Bronchial epithelial cell (primary cell): ENCODE data around the gene TMEM233. TPM values are rescaled to one million over a fixed set of nuclear protein-coding genes. Genes with fewer than 3 reads are reported as not detected.

Experiments used
- DNase-seq: peaks from one replicate; pipeline ENCODE4 v3.0.0-alpha.2; 2010; ENCODE audit warnings: low read depth
- FAIRE-seq: peaks from 2 replicates; lab custom pipeline; 2011; peaks lifted over from hg19 to GRCh38; lab: Jason Lieb, UNC
- H3K27me3 ChIP-seq: 2 replicates; pipeline ENCODE4 v1.5.1; 2011; ENCODE audit warnings: low read length; ENCODE audit not compliant: control insufficient read depth, insufficient read depth
- H3K36me3 ChIP-seq: 2 replicates; pipeline ENCODE4 v1.5.1; 2011; ENCODE audit warnings: low read length; ENCODE audit not compliant: control insufficient read depth, insufficient read depth
- H3K4me3 ChIP-seq: 2 replicates; pipeline ENCODE4 v1.5.1; 2011; ENCODE audit warnings: mild to moderate bottlenecking, low read depth, low read length, control low read depth
- CTCF ChIP-seq: IDR thresholded peaks from 2 replicates; pipeline ENCODE4 v1.5.1; 2011; ENCODE audit warnings: mild to moderate bottlenecking, moderate library complexity, low read length, control low read depth, inconsistent platforms; ENCODE audit not compliant: insufficient read depth, severe bottlenecking
- total RNA-seq: library from RNA; depleted of rRNA; stranded (reverse); fragments of >200 nt; gene quantifications from 2 replicates; pipeline ENCODE4 v1.2.1, GENCODE V29; 2014

Gene TMEM233
- total RNA-seq, 1 donor from 2014 or later, result not detected

DNA sequence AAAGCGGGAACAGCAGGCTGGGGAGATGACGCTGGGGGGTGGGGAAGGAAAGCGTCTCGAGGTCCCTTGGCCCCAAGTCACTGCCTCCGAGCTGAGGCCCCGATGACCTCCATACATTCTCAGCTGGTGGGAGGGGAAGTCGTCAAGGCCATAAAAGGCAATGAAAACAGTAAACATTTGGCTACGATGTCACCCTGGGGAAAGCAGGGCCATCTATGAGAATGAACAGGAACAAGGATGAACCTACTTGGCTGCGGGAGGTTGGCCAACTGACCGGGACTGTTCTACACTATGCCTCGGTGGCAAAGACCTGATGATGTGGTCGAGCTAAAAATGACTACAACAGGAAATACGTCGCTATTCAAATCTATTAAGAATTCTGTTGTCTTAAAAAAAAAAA is 93.8 kb downstream of the TMEM233 start:
- H3K36me3 ChIP-seq, result no peaks in the 10 kb centered on the region
- FAIRE-seq, result no peak

GRCh38 chr12:119687879-119688278 is 94.3 kb downstream of the TMEM233 start:
- no peaks in the 10 kb centered on the region for H3K27me3 ChIP-seq
- DNase-seq (no peak), FAIRE-seq (no peak)
- TF ChIP-seq CTCF, result no peak
- no peak overlapping the region for H3K4me3 ChIP-seq
- H3K36me3 ChIP-seq, result no peaks in the 10 kb centered on the region

More for the DNA sequence above, 93.8 kb downstream of the TMEM233 start:
- Histone ChIP-seq H3K4me3 (no peak overlapping the region), H3K27me3 (no peaks in the 10 kb centered on the region)
- no peak for TF ChIP-seq CTCF
- DNase-seq, result no peak

DNA sequence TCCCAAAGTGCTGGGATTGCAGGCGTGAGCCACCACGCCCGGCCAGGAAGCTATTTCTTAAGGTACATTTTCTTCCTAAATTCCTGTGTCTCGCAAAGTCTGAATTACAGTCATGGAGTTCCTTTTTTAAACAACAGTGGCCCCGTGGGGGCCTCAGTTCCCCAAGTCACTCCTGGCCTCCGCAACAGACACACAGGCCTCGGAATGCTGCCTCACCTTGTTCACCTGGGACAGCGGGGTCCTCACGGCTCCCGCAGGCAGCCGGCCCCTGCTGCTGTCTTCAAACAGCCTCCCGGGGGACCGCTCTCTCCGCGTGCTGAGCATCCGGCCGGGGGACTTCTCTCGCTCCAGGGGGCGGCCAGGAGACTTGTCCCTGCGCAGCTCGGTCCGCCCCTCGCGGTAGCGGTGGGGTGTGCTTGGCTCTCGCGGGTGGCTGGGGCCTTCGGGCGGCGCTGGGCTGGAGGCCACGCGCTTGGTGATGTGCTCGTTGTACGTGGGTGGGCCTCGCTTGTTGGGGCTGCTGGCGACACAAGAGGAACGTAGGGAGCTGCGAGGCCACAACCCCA is 96.4 kb downstream of the TMEM233 start:
- no peak for TF ChIP-seq CTCF
- FAIRE-seq (no peak), DNase-seq (no peak)
- Histone ChIP-seq H3K4me3 (no peak overlapping the region), H3K36me3 (no peaks in the 10 kb centered on the region), H3K27me3 (no peaks in the 10 kb centered on the region)

DNA sequence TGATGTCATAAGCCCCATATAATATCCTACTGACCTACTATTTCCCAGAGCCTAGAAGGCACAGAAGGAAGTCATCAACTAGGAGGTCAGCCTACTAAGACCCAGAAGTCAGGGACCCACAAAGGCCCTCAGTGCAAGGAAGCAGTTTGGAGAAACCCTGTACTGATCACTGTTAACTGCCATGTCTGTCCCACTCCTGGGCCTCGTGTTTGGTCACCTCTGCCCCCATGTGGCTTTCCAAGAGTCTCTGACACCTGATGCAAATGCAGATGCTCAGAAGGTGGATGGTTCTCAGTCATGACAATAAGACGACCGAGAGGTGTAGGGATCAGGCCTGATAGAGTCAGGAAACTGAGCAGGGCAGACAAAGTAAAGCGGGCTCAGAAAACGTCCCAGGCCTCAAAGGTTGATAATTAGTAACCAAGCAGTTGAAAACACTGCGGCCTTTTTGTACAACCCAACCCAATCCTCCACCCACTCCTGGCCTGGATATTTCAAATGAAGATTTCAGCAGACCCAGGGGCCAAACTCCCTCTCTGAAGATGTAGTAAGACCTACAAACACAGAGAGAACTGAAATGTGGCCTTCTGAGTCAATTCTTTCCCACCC is 97.7 kb downstream of the TMEM233 start:
- H3K27me3 ChIP-seq, result no peaks in the 10 kb centered on the region
- no peak for TF ChIP-seq CTCF
- no peak overlapping the region for H3K4me3 ChIP-seq
- no peaks in the 10 kb centered on the region for H3K36me3 ChIP-seq
- DNase-seq (no peak), FAIRE-seq (no peak)

DNA sequence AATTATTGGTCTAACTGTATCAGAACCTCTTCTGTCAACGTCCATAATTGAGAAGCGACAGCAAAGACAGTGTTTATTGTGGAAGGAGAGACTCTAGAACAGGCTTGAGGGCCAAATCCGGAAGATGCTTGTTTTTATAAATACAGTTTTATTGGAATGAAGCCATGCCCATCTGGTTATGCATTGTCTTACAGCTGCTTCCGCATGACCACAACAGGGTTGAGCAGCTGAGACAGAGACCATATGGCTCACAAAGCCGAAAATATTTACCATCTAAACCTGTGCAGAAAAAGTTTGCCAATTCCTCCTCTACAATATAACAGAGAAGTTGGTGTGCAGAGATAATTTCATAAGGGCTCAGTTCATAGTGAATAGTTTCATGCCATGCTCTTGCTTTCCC is 98.8 kb downstream of the TMEM233 start:
- H3K4me3 ChIP-seq, result no peak overlapping the region
- no peak for TF ChIP-seq CTCF
- FAIRE-seq (no peak), DNase-seq (no peak)
- H3K27me3 ChIP-seq, result no peaks in the 10 kb centered on the region
- no peaks in the 10 kb centered on the region for H3K36me3 ChIP-seq

Other genes with a start within 250 kb of the TMEM233 start
- 14.1 and 19.5 TPM in 2 replicates for gene PRKAB1, start 74.4 kb downstream of the TMEM233 start, total RNA-seq